BE2C (cell line): ENCODE data around the gene PPP1R8.

Experiments used
- DNase-seq: peaks from one replicate; pipeline ENCODE4 v3.0.0-alpha.2; 2020
- H3K27me3 ChIP-seq: fragments of 250-450 bp; sonication (Bioruptor Pico); 2 replicates; pipeline ENCODE4 v1.5.1; 2020; ENCODE audit warnings: mild to moderate bottlenecking
- H3K36me3 ChIP-seq: fragments of 250-450 bp; sonication (Bioruptor Pico); 2 replicates; pipeline ENCODE4 v1.5.1; 2020; ENCODE audit warnings: mild to moderate bottlenecking
- H3K4me1 ChIP-seq: fragments of 250-450 bp; sonication (Bioruptor Pico); 2 replicates; pipeline ENCODE4 v1.5.1; 2020
- H3K4me3 ChIP-seq: 2 replicates; pipeline ENCODE4 v1.5.1; 2011; ENCODE audit warnings: low read depth, low read length
- H3K9me3 ChIP-seq: fragments of 250-450 bp; sonication (Bioruptor Pico); 2 replicates; pipeline ENCODE4 v1.5.1; 2020
- CTCF ChIP-seq: IDR thresholded peaks from 2 replicates; pipeline ENCODE4 v1.5.1; 2012; ENCODE audit warnings: mild to moderate bottlenecking, low read depth, low read length

The PPP1R8 gene

GRCh38 chr1:27862004-27862403, 31.4 kb downstream of the PPP1R8 start:
- Histone ChIP-seq H3K9me3 (no peaks in the 10 kb centered on the region), H3K36me3 (no peaks in the 10 kb centered on the region), H3K4me1 (no peaks in the 10 kb centered on the region), H3K27me3 (no peaks in the 10 kb centered on the region), H3K4me3 (no peak overlapping the region)
- no peak for DNase-seq
- TF ChIP-seq CTCF: no peak

GRCh38 chr1:27862671-27863537, 32.3 kb downstream of the PPP1R8 start:
- no peaks in the 10 kb centered on the region for H3K9me3 ChIP-seq
- no peaks in the 10 kb centered on the region for H3K36me3 ChIP-seq
- H3K27me3 ChIP-seq: no peaks in the 10 kb centered on the region
- no peaks in the 10 kb centered on the region for H3K4me1 ChIP-seq
- TF ChIP-seq CTCF: no peak
- DNase-seq: no peak
- no peak overlapping the region for H3K4me3 ChIP-seq

GRCh38 chr1:27863538-27863915, 32.9 kb downstream of the PPP1R8 start:
- Histone ChIP-seq H3K27me3 (no peaks in the 10 kb centered on the region), H3K4me1 (no peaks in the 10 kb centered on the region), H3K36me3 (no peaks in the 10 kb centered on the region), H3K4me3 (no peak overlapping the region), H3K9me3 (no peaks in the 10 kb centered on the region)
- no peak for DNase-seq
- TF ChIP-seq CTCF: no peak

GRCh38 chr1:27864264-27864895, 33.8 kb downstream of the PPP1R8 start:
- no peaks in the 10 kb centered on the region for H3K36me3 ChIP-seq
- H3K4me1 ChIP-seq: no peaks in the 10 kb centered on the region
- H3K27me3 ChIP-seq: no peaks in the 10 kb centered on the region
- no peaks in the 10 kb centered on the region for H3K9me3 ChIP-seq
- no peak for TF ChIP-seq CTCF
- no peak for DNase-seq
- H3K4me3 ChIP-seq: no peak overlapping the region

- DNase-seq: no peak
- Histone ChIP-seq H3K9me3 (no peaks in the 10 kb centered on the region), H3K36me3 (no peaks in the 10 kb centered on the region), H3K4me3 (no peak overlapping the region), H3K4me1 (no peaks in the 10 kb centered on the region), H3K27me3 (no peaks in the 10 kb centered on the region)
- TF ChIP-seq CTCF: no peak
Observed at GRCh38 chr1:27865821-27866220, 35.2 kb downstream of the PPP1R8 start.

- Histone ChIP-seq H3K4me3 (no peak overlapping the region), H3K9me3 (no peaks in the 10 kb centered on the region), H3K36me3 (no peaks in the 10 kb centered on the region), H3K4me1 (no peaks in the 10 kb centered on the region), H3K27me3 (no peaks in the 10 kb centered on the region)
- no peak for DNase-seq
- no peak for TF ChIP-seq CTCF
Observed at GRCh38 chr1:27868556-27868931, 38.0 kb downstream of the PPP1R8 start.
